Stimulated activated CD8-positive, alpha-beta memory T cell treated with anti-CD3 and anti-CD28 coated beads, Interleukin-15, amount 100 ng/mL, for 1 hour (primary cell): ENCODE results near the gene EFNA2.
"Not testable (repeated sequence)": the region's sequence is repeated elsewhere in the genome, so short reads cannot be mapped to it uniquely, and the experiment has no call there.

Experiments used
- DNase-seq: peaks from one replicate; pipeline ENCODE4 v3.0.0-alpha.2; 2020; ENCODE audit warnings: low read depth

The EFNA2 gene

DNA sequence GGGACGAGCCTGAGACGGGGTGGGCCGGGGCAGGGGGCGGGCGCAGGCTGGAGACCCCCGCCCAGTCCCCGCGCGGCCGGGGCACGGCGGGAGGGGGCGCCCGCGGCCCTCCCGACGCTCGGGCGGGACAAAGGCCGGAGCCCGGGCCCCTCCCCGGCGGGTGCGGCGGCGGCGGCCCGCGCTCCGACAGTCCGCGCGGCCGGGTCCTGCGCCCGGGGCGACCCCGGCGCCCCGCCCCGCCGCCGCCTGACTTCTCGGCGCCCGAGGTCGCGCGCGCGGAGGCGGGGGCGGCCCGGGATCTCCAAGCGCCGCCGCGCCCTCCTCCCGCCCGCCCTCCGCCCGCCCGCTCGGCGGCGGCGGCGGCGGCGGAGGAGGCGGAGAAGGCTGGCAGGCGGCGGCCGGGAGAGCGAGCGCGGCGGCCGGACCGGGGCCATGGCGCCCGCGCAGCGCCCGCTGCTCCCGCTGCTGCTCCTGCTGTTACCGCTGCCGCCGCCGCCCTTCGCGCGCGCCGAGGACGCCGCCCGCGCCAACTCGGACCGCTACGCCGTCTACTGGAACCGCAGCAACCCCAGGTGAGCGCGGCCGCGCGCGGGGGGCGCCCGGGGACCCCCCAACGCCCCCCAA lies at the start of gene EFNA2:
TSS of gene EFNA2 (plus strand) at position 137 of the 624 bp plus-strand sequence. CDS start at position 433, 296 bp downstream.
- DNase-seq: no peak

DNA sequence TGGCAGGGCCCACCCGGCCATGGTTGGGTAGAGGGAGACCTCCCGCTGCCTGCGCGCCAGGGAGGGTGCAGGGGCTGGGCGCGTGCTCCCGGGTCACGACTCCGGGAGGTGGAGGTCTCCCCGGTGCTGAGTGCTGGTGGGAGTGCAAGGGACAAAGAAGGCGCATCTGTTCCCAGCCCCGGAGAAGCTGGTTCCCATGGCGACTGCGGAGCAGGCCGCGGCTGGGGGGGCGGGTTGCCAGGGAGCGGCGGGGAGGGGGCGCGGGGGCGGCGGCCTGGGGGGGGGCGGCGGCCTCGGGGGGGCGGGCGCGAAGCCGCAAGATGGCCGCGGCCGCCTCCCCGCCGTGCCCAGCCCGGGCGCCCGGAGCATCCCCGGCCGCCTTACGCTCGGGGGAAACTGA lies 49.1 kb upstream of the EFNA2 start:
- no peak for DNase-seq

DNA sequence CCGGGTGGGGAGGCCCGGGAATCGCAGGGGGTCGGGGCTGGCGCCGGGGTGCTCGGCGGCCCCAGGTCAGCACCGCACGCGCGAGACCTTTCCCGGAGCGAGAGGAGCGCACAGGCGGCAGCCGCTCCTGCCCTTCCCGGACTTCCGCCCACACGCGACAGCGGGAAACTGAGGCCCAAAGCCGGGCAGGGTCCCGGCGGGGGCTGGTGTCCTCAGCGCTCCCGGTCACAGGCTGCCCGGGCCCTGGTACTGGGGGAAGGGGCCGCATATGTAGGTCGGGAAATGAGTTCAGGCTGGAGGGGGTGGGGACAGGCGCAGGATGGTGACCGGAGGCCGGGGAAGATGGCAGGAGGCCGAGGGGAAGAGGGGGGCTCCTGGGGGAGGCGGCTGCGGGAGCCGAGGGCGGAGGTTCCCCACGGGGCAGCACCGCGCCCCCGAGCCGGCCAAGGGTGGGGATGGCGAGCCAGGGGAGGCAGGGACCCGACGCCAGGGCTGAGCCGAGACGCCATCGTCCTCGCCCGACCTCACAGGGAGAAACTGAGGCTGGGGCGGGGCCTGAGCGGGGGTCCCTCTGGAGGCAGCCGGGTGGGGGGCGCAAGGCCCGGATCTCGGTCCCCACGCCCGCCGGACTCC lies 48.5 kb upstream of the EFNA2 start:
- DNase-seq: no peak

DNA sequence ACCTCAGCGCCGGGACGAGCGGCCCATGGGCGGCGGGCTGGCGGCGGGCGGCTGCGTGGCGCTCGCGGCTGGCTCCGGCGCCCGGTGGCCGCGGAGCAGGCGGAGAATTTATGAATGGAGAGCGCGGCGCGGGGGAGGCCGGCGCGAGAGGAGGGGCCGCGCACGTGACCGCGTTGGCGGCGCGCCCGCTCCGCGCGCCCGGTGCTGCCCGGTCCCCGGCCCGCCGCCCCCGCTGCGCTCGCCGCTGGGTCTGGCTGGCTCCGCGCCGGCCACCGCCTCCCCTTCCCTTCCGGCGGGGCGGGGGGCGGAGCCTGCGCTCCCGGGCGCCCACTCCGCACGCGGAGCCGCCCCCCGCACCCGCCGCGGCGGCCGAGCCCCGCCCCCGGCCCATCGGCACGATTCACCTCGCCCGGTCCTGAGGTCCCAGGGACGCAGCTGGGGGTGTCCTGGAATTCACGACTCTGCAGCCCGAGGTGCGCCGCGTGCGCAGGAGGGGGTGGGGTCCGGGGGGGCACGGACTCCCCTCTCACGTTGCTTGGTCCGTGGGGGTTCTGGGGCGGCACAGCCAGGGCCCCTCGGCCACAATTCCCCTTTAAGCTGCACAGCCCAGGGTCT lies 47.8 kb upstream of the EFNA2 start, which contains the start of gene CBARP:
TSS of gene CBARP (minus strand) at position 252 of the 615 bp plus-strand sequence. CDS start 1,905 bp downstream, outside the sequence.
- DNase-seq: no peak

DNA sequence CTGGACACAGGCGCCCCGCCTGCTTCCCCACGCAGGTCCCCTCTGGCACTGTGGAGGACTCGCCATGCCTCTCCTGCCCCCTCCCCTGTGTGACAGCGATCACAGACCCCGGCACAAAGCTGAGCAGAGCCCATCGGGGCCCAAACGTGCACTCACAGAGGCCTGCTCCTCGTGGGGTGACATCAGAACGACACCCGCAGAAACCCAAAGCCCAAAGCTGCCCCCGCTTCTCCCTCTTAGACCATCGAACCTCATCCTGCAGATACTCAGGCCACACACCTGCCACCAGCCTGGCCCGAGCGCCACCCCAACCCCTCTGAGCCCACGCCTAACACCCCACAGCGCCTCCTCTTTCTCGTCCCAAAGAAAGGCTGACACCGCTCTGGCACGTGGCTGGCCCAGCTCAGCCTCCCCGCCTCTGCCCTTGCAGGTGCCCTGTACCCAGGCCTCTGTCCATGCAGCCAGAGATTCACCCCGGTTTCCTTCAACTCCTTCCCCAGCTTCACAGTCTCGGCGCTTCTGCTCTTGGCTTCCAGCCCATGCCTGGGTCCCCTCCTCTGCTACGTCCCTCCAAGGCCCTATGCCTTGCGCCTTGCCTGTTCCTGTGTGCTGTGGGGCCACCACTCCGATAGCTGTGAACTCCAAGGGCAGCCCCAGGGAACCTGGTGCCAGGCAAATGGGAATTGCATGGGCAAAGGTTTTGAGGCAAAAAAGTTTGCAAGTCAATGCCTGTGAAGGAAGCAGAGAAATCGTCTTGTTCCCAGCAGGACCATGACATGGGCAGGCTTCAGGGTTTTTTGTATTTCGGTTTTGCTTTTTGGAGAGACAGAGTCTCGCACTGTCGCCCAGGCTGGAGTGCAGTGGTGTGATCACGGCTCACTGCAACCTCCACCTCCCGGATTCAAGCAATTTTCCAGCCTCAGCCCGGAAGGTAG lies 47.0 kb upstream of the EFNA2 start:
- no peak for DNase-seq

DNA sequence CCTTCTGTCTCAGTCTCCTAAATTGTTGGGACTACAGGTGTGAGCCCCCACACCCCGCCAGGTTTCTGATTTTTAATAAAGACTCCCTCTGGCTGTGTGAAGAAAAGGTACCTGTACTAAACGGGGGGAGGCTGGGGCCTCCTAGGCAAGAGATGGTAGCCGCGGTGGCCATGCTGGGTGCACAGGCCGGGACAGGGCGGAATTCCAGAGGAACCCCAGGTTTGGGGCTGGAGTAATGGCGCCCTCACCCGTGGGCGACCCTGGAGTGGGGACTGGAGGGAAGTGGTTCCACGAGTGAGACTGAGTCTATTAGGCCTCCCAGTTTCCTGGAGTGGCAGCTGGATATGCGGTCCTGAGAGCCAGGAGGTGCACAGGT lies 46.3 kb upstream of the EFNA2 start:
- no peak for DNase-seq

DNA sequence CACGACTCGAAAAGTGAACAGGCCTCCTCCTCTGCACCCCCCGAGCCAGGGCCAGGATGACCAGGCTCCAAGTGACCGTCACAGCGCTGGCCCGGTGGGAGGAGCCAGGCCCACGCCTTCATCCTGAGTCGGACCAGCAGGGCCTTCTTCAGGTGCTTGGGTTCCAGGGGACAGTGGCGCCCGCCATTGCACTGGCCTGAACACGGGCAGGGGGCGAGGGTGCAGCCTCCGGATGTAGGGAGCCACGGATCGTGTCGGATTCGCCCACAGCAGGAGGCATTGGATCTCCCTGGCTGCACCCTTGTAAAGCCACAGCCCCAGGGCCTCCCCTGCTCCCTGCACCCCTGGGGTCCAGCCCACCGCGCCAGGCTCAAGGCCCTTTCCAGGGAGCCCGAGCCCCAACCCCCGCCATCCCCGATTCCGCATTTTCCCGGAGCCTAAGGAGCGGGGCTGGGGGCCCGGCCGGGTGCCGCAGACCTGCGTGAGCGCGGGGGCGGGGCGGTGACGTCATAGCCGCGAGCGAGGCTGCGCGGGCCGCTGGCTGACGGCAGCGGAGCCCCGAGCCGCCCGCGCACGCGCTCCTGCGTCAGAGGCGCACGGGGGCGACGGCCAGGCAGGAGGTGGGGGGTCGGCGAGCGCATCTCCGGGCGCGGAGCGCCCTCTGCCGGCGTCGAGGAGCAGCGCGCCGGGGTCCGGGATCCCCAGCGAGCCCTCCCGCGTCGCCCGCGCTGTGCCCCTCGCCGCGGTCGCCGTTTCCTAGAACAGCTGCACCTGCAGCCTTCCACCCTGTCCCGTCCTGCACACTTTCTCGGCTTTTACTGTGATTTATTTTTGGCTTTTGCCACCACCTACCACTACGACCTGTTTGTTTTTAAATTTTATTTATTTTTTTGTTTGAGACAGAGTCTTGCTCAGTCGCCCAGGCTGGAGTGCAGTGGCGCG lies 45.6 kb upstream of the EFNA2 start:
- peak; percentile 71 for DNase-seq

DNA sequence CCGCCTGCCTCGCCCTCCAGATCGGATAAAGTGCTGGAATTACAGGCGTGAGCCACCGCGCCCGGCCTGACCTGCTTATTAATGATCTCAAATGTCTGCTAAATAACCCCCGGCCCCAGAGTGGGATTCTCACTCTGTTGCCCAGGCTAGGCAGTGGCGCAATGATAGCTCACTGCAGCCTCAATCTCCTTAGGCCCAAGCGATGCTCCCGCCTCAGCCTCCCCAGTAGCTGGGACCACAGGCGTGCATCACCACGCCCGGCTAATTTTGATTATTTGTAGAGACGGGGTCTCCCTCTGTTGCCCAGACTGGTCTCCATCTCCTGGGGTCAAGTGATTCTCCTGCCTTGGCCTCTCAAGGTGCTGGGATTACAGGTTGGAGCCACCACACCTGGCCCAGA lies 44.7 kb upstream of the EFNA2 start:
- no peak for DNase-seq

DNA sequence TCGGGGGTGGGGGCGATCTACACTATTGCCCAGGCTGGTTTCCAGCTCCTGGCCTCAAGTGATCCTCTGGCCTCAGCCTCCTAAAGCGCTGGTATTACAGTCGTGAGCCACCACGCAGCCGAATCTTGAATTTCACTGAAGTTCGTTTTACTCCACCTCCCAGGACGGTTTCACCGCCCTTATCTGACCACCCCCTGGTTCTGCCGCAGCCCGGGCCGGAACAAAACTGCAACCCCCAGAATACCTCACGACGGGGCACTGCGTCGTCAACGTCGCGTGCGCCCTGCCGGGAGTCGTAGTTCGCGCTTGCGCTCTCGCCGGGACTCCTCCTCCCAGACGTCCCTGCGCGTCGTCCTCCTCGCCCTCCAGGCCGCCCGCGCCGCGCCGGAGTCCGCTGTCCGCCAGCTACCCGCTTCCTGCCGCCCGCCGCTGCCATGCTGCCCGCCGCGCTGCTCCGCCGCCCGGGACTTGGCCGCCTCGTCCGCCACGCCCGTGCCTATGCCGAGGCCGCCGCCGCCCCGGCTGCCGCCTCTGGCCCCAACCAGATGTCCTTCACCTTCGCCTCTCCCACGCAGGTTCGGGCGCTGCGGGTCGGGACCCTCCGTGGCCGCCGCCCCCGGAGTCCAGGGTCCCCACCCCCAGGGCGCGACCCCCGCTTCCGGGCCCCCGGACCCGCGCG lies 44.1 kb upstream of the EFNA2 start, which contains the start of gene ATP5F1D:
TSS of gene ATP5F1D (plus strand) at position 335 of the 679 bp plus-strand sequence. CDS start at position 435, 100 bp downstream.
- DNase-seq: peak; percentile 79

DNA sequence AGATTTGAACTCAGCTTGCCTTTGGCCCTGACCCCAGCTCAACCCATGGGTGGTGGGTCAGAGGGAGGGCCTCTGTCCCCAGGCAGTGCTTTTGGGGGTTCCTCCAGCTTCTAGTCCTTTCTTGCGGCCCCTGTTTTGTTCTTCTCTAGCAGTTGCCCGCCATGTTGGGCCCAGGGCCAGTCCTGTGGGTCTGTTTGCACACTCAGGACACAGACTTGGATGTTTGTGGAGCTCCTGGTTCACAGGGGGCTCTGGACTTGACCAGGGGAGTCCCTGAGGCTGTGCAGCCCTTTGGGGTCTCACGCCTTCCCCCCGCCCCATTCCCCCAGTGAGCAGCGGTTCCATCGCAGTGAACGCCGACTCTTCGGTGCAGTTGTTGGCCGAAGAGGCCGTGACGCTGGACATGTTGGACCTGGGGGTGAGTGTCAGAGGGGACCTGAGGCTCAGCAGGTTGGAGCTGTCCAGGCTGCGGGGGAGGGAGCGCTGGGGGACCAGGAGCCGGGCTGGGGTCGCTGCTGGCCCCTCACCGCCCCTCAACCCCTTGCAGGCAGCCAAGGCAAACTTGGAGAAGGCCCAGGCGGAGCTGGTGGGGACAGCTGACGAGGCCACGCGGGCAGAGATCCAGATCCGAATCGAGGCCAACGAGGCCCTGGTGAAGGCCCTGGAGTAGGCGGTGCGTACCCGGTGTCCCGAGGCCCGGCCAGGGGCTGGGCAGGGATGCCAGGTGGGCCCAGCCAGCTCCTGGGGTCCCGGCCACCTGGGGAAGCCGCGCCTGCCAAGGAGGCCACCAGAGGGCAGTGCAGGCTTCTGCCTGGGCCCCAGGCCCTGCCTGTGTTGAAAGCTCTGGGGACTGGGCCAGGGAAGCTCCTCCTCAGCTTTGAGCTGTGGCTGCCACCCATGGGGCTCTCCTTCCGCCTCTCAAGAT lies 41.6 kb upstream of the EFNA2 start:
- DNase-seq: peak; percentile 79

DNA sequence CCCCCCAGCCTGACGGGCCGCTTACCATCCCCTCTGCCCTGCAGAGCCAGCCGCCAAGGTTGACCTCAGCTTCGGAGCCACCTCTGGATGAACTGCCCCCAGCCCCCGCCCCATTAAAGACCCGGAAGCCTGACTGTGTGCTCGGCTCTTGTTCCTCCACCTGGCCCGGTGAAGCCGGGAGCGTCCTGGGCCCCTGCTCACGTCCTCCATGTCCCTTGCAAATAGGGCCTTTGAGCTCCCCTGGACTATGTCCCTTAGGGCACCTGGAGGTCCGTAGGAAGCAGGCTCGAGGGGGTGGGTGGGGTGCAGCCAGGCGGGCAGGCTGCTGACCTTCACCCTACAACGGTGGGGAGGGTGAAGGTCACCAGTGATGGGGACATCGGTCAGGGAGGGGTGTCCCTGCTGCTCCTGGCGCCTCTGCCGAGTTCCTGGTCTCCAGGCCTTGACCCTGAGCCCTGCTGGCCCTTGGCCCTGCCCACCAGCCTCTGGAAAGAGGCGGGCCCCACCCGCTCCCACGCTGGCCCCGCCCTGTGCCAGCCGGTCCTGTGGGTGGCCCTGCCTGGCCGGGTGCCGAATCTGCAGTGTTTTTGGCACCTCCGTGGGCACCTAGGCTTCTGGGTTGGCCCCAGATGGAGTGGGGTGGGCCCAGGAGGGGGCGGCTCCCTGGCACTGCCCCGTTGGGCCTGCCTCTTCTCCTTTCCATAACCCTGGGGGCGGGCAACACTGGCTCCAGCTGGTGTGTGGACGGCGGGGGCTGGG lies 40.8 kb upstream of the EFNA2 start:
- DNase-seq: no peak

DNA sequence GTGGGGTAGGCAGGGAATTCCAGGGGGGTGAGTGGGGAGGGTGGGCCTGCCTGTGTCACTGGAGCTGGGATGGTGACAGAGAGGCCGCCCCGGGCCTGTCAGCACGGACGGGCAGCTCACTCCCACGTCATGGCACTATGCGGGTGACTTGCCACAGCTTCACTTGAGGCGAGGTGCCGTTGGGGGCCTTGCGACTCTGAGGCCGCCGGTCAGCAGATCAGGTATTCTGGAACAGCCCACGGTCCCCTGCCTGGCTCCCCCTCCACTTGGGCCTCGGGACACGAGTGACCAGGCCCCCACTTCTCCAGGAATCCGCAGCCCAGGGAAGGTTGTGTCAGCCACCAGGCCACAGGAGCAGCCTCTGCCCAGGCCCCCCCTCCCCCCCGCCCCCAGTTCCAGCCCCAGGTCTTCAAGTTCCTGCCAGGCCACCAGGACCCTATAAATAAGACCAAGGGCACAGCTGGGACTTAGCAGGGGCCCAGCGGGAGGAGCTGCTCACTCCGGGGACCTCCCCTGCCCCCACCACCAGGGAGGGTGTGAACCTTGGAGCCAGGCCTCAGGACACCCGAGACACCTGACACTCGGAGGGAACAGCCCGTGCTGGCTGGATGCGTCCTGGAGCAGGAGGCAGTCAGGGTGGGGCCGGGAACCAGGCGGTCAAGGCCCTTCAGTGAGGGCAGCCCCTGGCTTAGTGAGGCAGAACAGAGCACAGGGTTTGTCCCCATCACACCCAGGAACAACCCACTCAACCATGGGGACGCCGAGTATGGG lies 40.0 kb upstream of the EFNA2 start:
- DNase-seq: no peak

DNA sequence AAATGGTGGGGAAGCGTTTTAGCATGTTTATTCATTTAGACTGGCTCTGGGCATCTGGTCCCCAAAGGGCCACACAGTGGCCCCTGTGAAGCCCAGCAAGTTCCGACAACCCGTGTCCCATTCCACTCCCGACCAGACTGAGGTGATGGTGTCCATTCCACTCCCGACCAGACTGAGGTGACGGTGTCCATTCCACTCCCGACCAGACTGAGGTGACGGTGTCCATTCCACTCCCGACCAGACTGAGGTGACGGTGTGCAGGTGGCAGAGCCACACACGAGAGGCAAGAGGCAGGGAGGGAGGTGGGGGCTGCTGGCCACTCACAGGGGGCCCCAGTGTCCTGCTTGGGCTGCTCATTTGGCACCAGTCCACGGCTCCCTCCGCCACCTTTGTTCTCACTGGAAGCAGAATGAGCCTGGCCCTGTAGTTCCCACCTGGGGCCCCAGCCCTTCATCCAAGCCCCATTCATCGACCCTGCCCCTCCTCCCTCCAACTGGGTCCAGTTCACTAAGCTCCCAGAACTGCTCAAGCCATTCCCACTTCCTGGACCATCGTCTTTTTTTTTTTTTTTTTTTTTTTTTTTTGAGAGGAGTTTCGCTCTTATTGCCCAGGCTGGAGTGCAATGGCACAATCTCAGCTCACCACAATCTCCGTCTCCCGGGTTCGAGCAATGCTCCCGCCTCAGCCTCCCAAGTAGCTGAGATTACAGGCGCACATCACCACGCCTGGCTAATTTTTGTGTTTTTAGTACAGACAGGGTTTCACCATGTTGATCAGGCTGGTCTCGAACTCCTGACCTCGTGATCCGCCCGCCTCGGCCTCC lies 39.2 kb upstream of the EFNA2 start:
- not testable (repeated sequence) for DNase-seq

DNA sequence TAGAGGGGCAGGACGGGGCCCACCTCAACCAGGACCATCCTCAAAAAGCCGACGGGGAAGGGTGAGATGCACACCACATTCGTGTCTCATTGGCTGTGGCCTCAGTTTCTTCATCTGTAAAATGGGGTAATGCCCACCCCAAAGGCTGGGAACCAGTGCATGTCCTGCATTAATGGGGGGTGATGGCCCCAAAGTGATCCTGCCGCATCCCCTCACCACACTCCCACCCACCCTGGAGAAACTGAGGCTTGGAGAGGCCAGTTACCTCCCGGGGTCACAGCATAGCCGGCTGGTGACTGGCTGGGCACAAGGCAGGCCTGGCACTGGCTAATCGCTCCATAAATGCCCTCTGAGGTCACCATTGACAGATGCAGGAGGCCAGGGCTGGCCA lies 37.9 kb upstream of the EFNA2 start:
- no peak for DNase-seq

DNA sequence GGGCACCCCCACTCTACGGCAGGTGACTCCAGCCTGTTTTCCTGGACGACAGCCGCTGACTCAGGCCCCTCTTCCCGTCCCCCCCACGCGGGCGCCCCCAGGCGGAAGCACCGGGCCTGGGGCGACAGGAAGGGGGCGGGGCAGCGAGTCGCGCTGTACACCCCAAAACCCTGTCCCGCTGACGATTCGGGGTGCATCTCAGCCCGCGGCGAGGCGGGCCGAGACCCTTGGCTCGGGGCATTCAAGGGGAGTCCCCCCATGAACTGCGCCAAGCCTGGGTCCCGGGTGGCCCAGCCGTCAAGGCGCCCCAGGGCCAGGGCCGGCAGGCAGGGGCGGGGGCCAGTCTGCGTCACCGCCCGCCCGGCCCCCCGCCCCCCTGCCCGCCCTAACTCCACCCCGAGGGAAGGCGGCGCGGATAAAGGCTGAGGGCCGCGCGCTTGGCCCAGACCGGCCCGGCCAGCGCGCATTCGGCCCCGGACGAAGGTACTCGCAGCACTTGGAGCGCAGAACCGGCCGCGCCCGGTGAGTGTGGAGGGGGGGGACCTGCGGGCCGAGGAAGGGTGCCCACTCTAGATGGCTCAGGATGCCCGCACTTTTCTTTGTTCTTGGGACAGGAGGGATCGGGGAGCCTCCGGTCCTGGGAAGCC lies 37.4 kb upstream of the EFNA2 start, which contains the start of gene MIDN:
TSS of gene MIDN (plus strand) at position 445 of the 647 bp plus-strand sequence. CDS start 1,714 bp downstream, outside the sequence.
- no peak for DNase-seq

DNA sequence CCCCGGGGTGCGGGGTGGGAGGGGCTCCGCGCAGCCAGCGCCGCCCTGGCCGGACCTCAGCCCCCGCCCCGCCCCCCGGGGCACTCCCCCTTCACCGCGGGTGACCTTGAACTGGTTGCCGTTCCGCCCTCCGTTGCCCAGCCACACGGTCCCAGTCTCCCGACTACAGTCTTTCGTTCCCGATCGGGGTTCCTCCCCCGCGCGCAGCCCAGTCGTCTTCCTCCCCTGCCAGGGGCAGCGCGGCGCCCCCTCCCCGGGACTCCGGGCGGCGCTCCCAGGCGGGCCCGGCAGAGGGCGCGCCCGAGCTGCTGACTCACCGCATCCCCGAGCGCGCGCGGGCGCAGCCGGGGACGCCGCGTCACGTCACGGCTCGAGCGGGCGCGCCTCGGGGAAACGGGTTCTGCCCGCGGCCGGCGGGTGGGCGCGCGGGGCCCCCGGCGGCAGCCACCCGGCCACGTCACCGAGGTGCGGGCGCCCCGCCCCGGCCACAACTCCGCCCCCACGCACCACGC lies 36.8 kb upstream of the EFNA2 start:
- DNase-seq: peak; percentile 59
